ENCODE measurements around the gene CFAP58.

The CFAP58 gene

GRCh38 chr10:104330168-104331110, 23.2 kb upstream of the CFAP58 start:
- TF ChIP-seq, protein P1, sequence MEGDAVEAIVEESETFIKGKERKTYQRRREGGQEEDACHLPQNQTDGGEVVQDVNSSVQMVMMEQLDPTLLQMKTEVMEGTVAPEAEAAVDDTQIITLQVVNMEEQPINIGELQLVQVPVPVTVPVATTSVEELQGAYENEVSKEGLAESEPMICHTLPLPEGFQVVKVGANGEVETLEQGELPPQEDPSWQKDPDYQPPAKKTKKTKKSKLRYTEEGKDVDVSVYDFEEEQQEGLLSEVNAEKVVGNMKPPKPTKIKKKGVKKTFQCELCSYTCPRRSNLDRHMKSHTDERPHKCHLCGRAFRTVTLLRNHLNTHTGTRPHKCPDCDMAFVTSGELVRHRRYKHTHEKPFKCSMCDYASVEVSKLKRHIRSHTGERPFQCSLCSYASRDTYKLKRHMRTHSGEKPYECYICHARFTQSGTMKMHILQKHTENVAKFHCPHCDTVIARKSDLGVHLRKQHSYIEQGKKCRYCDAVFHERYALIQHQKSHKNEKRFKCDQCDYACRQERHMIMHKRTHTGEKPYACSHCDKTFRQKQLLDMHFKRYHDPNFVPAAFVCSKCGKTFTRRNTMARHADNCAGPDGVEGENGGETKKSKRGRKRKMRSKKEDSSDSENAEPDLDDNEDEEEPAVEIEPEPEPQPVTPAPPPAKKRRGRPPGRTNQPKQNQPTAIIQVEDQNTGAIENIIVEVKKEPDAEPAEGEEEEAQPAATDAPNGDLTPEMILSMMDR (IDR thresholded peaks at IDR 0.05; ENCODE audit: control extremely low read depth, extremely low read depth, low read depth, missing control alignments) = no peak
- ChIA-PET CTCF (interaction anchor here (1.0 to 2.9 kb wide), 6 partner anchors 19 to 56 kb away, joined by 3 to 15 read pairs (median 5); partner anchors contain the start of gene CFAP58), POLR2A (no interaction called here)
- no peak for DNase-seq (ENCODE audit: extremely low spot score)

DNA sequence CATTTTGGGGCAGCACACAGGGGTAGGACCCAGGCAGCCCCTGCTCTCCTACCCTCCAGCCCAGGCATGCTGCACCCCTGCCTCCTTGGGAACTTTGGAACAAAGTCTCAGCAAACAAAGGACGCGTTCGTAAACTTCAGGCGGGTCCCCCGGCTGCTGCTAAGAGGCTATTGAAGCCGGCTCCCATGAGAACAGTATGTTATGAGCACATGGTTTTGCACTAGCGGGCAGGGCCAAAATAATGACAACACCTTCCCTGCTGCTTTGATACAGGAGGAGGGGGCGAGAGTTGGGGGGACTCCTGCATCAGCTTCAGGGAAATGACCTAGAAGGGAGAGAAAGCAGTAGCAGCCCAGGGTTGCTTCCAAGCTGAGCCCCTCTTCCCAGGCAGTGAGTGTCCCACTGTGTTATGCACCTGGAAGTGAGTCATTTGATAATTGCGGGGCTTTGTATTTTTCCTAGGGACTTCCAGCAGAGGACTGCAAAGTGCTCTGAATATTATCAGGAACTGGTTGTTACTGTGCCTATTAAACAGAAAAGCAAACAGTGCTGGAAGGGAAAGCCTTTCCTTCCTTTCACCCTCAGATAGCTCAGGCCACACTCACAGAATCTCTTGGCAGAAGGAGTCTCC, 22.3 kb upstream of the CFAP58 start:
- TF ChIP-seq, protein P1 (IDR thresholded peaks at IDR 0.05; ENCODE audit: control extremely low read depth, extremely low read depth, low read depth, missing control alignments) = no peak
- CTCF ChIA-PET = interaction anchor here (0.7 to 1.0 kb wide), 2 partner anchors 24 to 25 kb away, joined by 3 read pairs; no protein-coding TSS in a partner anchor
- no peak for DNase-seq (ENCODE audit: extremely low spot score)
- POLR2A ChIA-PET = no interaction called here

DNA sequence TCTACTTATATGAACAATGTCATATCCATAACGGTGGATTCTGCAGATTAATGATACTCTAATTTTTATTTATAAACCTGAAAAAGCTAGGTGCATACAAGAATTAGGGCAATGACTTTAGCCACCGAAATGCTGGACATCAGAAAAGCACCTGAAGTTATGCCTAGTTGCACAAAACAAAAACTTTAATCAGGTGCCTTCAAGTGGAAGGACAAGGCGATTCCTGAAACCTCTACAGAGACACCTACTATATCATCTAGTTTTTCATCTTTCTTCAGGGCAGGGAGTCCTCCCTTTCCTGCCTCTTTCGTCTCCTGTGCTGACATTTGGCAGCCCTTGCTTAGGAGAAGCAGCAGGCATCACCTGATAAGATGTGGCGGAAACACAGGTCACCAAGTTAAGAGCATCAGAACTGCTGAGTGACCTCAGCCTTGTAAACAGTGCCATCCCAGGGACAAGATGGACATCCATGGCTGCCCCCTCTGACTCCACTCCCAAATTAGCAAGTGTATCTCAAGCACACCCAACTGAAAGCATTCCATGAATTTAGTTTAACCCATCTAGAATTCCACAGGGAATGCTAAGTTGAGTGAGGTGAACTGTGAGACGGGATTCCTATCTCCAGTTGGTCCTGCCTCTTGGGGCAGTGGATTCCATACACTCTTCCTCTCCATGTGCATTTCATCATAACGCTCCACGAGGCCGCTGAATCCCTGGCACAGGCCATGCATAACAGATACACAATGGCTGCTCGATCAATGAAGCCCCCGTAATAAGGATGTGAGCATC, 21.2 kb upstream of the CFAP58 start:
- CTCF ChIA-PET = interaction anchor here (0.7 to 6.8 kb wide), 2 partner anchors 23 to 38 kb away, joined by 3 to 31 read pairs; no protein-coding TSS in a partner anchor
- DNase-seq (ENCODE audit: extremely low spot score) = no peak
- POLR2A ChIA-PET = no interaction called here
- TF ChIP-seq, protein P1 (IDR thresholded peaks at IDR 0.05; ENCODE audit: control extremely low read depth, extremely low read depth, low read depth, missing control alignments) = no peak

DNA sequence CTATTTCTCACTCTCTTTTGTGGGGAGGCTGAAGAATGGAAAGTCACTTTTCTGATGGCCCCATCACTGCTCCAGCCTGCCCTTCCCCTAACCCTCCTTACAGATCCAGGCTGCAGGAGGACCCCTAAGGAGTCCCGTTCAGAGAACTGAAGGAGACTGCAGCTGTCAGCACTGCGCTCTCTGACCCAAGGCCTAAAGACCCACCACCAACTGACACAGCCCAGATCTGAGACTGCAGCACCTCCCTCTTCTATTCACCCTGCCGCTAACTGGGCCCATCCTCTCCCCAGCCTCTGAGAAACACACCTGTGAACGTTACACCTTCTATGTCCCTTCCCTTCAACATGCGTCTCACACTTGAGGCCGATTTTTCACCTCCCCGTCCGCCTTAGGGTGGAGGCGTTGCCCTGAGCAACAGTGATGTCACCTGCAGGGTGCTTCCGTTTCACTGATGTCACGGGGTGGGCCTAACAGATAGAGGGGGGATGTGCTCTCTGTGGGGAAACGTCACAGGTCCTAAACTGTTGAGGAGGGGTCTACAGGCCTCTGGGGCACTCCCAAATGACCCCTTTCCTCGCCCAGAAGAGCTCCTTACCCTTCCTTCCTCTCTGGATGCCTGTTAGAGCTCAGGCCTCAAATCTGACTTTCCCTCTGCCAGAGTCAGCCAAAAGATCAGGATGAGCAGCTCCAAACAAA, 20.5 kb upstream of the CFAP58 start:
- ChIA-PET CTCF (interaction anchor here (0.7 to 7.2 kb wide), 4 partner anchors 18 to 39 kb away, joined by 3 to 73 read pairs (median 46); partner anchors contain the start of gene CFAP58), POLR2A (no interaction called here)
- no peak for DNase-seq (ENCODE audit: extremely low spot score)
- TF ChIP-seq, protein P1 (IDR thresholded peaks at IDR 0.05; ENCODE audit: control extremely low read depth, extremely low read depth, low read depth, missing control alignments) = no peak

DNA sequence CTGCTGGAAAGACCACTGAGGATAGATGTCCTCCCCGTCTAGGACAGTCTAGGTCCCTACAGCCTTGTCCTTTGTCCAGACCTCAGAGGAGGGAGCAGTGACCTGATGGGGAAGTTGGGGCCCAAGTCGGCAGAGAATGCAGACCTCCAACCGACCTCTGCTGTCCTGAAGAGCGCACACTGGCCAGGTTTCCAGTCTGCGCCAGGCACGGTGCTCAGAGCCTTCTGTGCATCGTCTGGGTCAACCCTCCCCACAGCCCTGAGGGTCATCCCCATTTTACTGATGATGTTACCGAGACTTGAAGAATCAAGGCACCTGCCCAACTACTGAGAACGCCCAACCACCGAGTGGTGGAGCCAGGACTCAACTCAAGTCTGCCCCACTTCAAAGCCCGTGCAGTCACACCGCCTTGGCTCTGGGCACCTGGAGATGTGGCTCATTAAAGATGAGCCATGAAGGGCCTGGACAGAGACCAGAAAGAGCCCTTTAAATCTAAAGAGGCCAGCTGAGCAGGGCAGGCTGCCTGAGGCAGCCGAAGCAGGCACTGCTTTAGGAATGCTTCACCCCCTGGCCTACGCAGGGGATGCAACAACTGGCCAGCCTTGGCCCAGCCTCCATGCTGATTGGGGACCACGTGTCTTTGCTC, 19.8 kb upstream of the CFAP58 start:
- ChIA-PET POLR2A (no interaction called here), CTCF (interaction anchor here (0.7 to 7.2 kb wide), 5 partner anchors 17 to 42 kb away, joined by 3 to 73 read pairs (median 31); partner anchors contain the start of gene CFAP58)
- no peak for DNase-seq (ENCODE audit: extremely low spot score)
- TF ChIP-seq, protein P1 (IDR thresholded peaks at IDR 0.05; ENCODE audit: control extremely low read depth, extremely low read depth, low read depth, missing control alignments) = no peak

Measured in GM10248 (cell line).